Muscle of leg (tissue), 11 donors: ENCODE results near the gene ADRM1. TPM values are rescaled to one million over a fixed set of nuclear protein-coding genes. Genes with fewer than 3 reads are reported as not detected.

Experiments
- DNase-seq: peaks from one replicate; pipeline ENCODE4 v3.0.0; 2013
- H3K27ac ChIP-seq: one replicate; pipeline ENCODE4 v1.5.1; 2013; ENCODE audit warnings: mild to moderate bottlenecking, low read length, control low read depth
- H3K27me3 ChIP-seq: one replicate; pipeline ENCODE4 v1.6.1; 2013; ENCODE audit warnings: low read length; ENCODE audit not compliant: control insufficient read depth, insufficient read depth
- H3K36me3 ChIP-seq: one replicate; pipeline ENCODE4 v1.6.1; 2013; ENCODE audit warnings: low read length; ENCODE audit not compliant: control insufficient read depth, insufficient read depth
- H3K4me1 ChIP-seq: one replicate; pipeline ENCODE4 v1.6.1; 2013; ENCODE audit warnings: low read length; ENCODE audit not compliant: control insufficient read depth, insufficient read depth
- H3K4me3 ChIP-seq: one replicate; pipeline ENCODE4 v1.5.1; 2013; ENCODE audit warnings: low read length, control low read depth
- H3K9me3 ChIP-seq: replicated peaks from 2 replicates; pipeline ENCODE4 v1.6.1; 2013; ENCODE audit warnings: low read depth, low read length; ENCODE audit not compliant: control insufficient read depth
- WGBS: methylation state at CpG from one replicate; pipeline ENCODE4 v1.1.5; 2013; ENCODE audit warnings: missing lambda C conversion rate; ENCODE audit not compliant: insufficient coverage; 5-methylcytosine and 5-hydroxymethylcytosine counted together
- polyA plus RNA-seq, 8 donors: library from polyadenylated mRNA; unstranded; fragments of 120-200 nt; gene quantifications; one replicate each; pipeline versions ENCODE4 v1.2.1 to v1.2.3, GENCODE V29; 2013; ENCODE audit warnings: inconsistent platforms in 1 of 8, low replicate concordance in 1 of 8; ENCODE audit not compliant: insufficient read length in 8 of 8, insufficient read depth in 1 of 8
- total RNA-seq: library from RNA; stranded (reverse); fragments of 120-200 nt; gene quantifications from one replicate; pipeline ENCODE4 v1.2.4, GENCODE V29; 2013

The ADRM1 gene
- total and polyA plus RNA-seq, 9 donors = 53.6 to 65.6 (median 59.2) TPM

- peaks cover 65% of the 10 kb centered on the region for H3K36me3 ChIP-seq
- 90% methylated on average over 49 of the region's 53 CpGs for WGBS
- DNase-seq = no peak
- no peak overlapping the region for H3K27ac ChIP-seq
- H3K4me1 ChIP-seq = no peaks in the 10 kb centered on the region
- H3K9me3 ChIP-seq = peaks cover 4% of the 10 kb centered on the region
- no peaks in the 10 kb centered on the region for H3K27me3 ChIP-seq
- H3K4me3 ChIP-seq = no peak overlapping the region
Measured at GRCh38 chr20:62336775-62337557, 34.2 kb downstream of the ADRM1 start.

- no peak for DNase-seq
- Histone ChIP-seq H3K27me3 (no peaks in the 10 kb centered on the region), H3K4me3 (no peak overlapping the region), H3K9me3 (peaks cover 4% of the 10 kb centered on the region), H3K4me1 (no peaks in the 10 kb centered on the region), H3K27ac (no peak overlapping the region), H3K36me3 (peaks cover 58% of the 10 kb centered on the region)
- 84% methylated on average over 31 of the region's 34 CpGs for WGBS
Measured at GRCh38 chr20:62337558-62338293, 34.9 kb downstream of the ADRM1 start.

GRCh38 chr20:62338294-62338620, 35.5 kb downstream of the ADRM1 start:
- H3K4me1 ChIP-seq = no peaks in the 10 kb centered on the region
- peaks cover 4% of the 10 kb centered on the region for H3K9me3 ChIP-seq
- no peak for DNase-seq
- WGBS = 90% methylated on average over 13 of the region's 16 CpGs
- H3K36me3 ChIP-seq = peaks cover 53% of the 10 kb centered on the region
- H3K27ac ChIP-seq = no peak overlapping the region
- H3K27me3 ChIP-seq = no peaks in the 10 kb centered on the region
- no peak overlapping the region for H3K4me3 ChIP-seq

GRCh38 chr20:62339647-62340062, 36.9 kb downstream of the ADRM1 start:
- peaks cover 4% of the 10 kb centered on the region for H3K9me3 ChIP-seq
- WGBS = 78% methylated on average over 12 of the region's 14 CpGs
- no peaks in the 10 kb centered on the region for H3K27me3 ChIP-seq
- H3K36me3 ChIP-seq = peaks cover 45% of the 10 kb centered on the region
- no peak for DNase-seq
- H3K4me1 ChIP-seq = no peaks in the 10 kb centered on the region
- no peak overlapping the region for H3K27ac ChIP-seq
- H3K4me3 ChIP-seq = no peak overlapping the region

GRCh38 chr20:62342910-62343309, 40.1 kb downstream of the ADRM1 start:
- Histone ChIP-seq H3K4me1 (no peaks in the 10 kb centered on the region), H3K4me3 (no peak overlapping the region), H3K27ac (no peak overlapping the region), H3K9me3 (peaks cover 4% of the 10 kb centered on the region), H3K36me3 (peaks cover 35% of the 10 kb centered on the region), H3K27me3 (no peaks in the 10 kb centered on the region)
- WGBS = 69% methylated on average over 6 of the region's 10 CpGs
- no peak for DNase-seq

GRCh38 chr20:62344092-62344491, 41.3 kb downstream of the ADRM1 start:
- no peaks in the 10 kb centered on the region for H3K27me3 ChIP-seq
- H3K4me1 ChIP-seq = no peaks in the 10 kb centered on the region
- no peak for DNase-seq
- H3K9me3 ChIP-seq = peaks cover 6% of the 10 kb centered on the region
- H3K27ac ChIP-seq = no peak overlapping the region
- H3K36me3 ChIP-seq = peaks cover 30% of the 10 kb centered on the region
- H3K4me3 ChIP-seq = no peak overlapping the region
- WGBS = no CpG with 5 or more reads among the region's 5 CpGs

GRCh38 chr20:62344782-62345181, 42.0 kb downstream of the ADRM1 start:
- no peaks in the 10 kb centered on the region for H3K27me3 ChIP-seq
- no peak for DNase-seq
- peaks cover 6% of the 10 kb centered on the region for H3K9me3 ChIP-seq
- H3K4me3 ChIP-seq = no peak overlapping the region
- 79% methylated on average over 9 of the region's 10 CpGs for WGBS
- H3K27ac ChIP-seq = no peak overlapping the region
- peaks cover 32% of the 10 kb centered on the region for H3K36me3 ChIP-seq
- H3K4me1 ChIP-seq = no peaks in the 10 kb centered on the region

GRCh38 chr20:62345681-62346370, 43.0 kb downstream of the ADRM1 start:
- Histone ChIP-seq H3K4me1 (peaks cover 6% of the 10 kb centered on the region), H3K9me3 (peaks cover 6% of the 10 kb centered on the region), H3K36me3 (peaks cover 37% of the 10 kb centered on the region), H3K4me3 (no peak overlapping the region), H3K27me3 (no peaks in the 10 kb centered on the region), H3K27ac (no peak overlapping the region)
- 89% methylated on average over 22 of the region's 25 CpGs for whole genome bisulfite sequencing
- no peak for DNase-seq

GRCh38 chr20:62346398-62347150, 43.8 kb downstream of the ADRM1 start:
- peaks cover 38% of the 10 kb centered on the region for H3K36me3 ChIP-seq
- 92% methylated on average over 33 of the region's 34 CpGs for WGBS
- no peaks in the 10 kb centered on the region for H3K27me3 ChIP-seq
- peaks cover 3% of the 10 kb centered on the region for H3K9me3 ChIP-seq
- H3K27ac ChIP-seq = no peak overlapping the region
- H3K4me3 ChIP-seq = no peak overlapping the region
- DNase-seq = no peak
- peaks cover 6% of the 10 kb centered on the region for H3K4me1 ChIP-seq

GRCh38 chr20:62347151-62347404, 44.3 kb downstream of the ADRM1 start:
- Histone ChIP-seq H3K27ac (no peak overlapping the region), H3K4me1 (peaks cover 6% of the 10 kb centered on the region), H3K36me3 (peaks cover 41% of the 10 kb centered on the region), H3K27me3 (no peaks in the 10 kb centered on the region), H3K4me3 (no peak overlapping the region), H3K9me3 (peaks cover 3% of the 10 kb centered on the region)
- WGBS = 87% methylated on average over 10 of the region's 10 CpGs
- no peak for DNase-seq
